Lung (tissue), 12 donors: ENCODE data around the gene SUGP1. TPM values are rescaled to one million over a fixed set of nuclear protein-coding genes. Genes with fewer than 3 reads are reported as not detected.

Experiments
- ATAC-seq: fragments of 200-7000 bp; cut with Tn5 transposase; one replicate; pipeline ENCODE4 v1.9.1; 2020; ENCODE audit warnings: moderate number of reproducible peaks; ENCODE audit not compliant: insufficient read depth, low FRiP score
- DNase-seq, 3 donors: peaks; one replicate each; pipeline ENCODE4 v3.0.0-alpha.2; 2013 to 2017
- H3K27ac ChIP-seq, 2 donors: one replicate each; pipeline ENCODE4 v1.5.1; 2013; ENCODE audit warnings: mild to moderate bottlenecking in 2 of 2, moderate library complexity in 2 of 2, control low read depth in 1 of 2, inconsistent platforms in 1 of 2, low read depth in 1 of 2, low read length in 1 of 2
- H3K27me3 ChIP-seq, 3 donors: one replicate each; pipeline ENCODE4 v1.5.1; 2013; ENCODE audit warnings: low read length in 2 of 3; ENCODE audit not compliant: control insufficient read depth in 3 of 3, insufficient read depth in 3 of 3
- H3K36me3 ChIP-seq, 4 donors: one replicate each; pipeline ENCODE4 v1.5.1; 2013; ENCODE audit warnings: low read length in 4 of 4, mild to moderate bottlenecking in 1 of 4, moderate library complexity in 1 of 4; ENCODE audit not compliant: control insufficient read depth in 4 of 4, insufficient read depth in 4 of 4
- H3K4me1 ChIP-seq, 5 donors: one replicate each; pipeline ENCODE4 v1.5.1; 2013; ENCODE audit warnings: low read length in 5 of 5, mild to moderate bottlenecking in 2 of 5, moderate library complexity in 1 of 5; ENCODE audit not compliant: control insufficient read depth in 5 of 5, insufficient read depth in 5 of 5
- H3K4me3 ChIP-seq: one replicate; pipeline ENCODE4 v1.5.1; 2013; ENCODE audit warnings: mild to moderate bottlenecking, control low read depth, moderate library complexity
- H3K9ac ChIP-seq, 2 donors: one replicate each; pipeline ENCODE4 v1.5.1; 2013; ENCODE audit warnings: low read length in 2 of 2, control low read depth in 1 of 2; ENCODE audit not compliant: insufficient read depth in 1 of 2
- H3K9me3 ChIP-seq, 4 donors: one replicate each; pipeline ENCODE4 v1.5.1; 2013; ENCODE audit warnings: low read length in 3 of 4, mild to moderate bottlenecking in 1 of 4, moderate library complexity in 1 of 4; ENCODE audit not compliant: control insufficient read depth in 4 of 4, insufficient read depth in 3 of 4
- CTCF ChIP-seq: IDR thresholded peaks from 2 replicates; pipeline ENCODE4 v1.5.1; 2012; ENCODE audit warnings: mild to moderate bottlenecking; ENCODE audit errors: control extremely low read depth, extremely low read depth
- WGBS, 2 donors: extraction: QIAGEN DNeasy Blood & Tissue Kit; methylation state at CpG; one replicate each; pipeline ENCODE4 v1.1.7; 2013; 5-methylcytosine and 5-hydroxymethylcytosine counted together
- polyA plus RNA-seq, 2 donors: library from polyadenylated mRNA; stranded (reverse); fragments of 200-250 nt; gene quantifications; one replicate each; pipeline ENCODE4 v1.2.1, GENCODE V29; 2013
- total RNA-seq, 2 donors: library from RNA; depleted of rRNA in 1 of 2; stranded (reverse); fragments of >200 nt in 1 of 2; gene quantifications; one replicate each; pipeline ENCODE4 v1.2.1, GENCODE V29; 2014 to 2021
- donor health status: control.
- donor health status: control.
- donor health status: Bipolar disorder and iron deficiency.
- donor health status: healthy.
- donor health status: DM: yes; HTN: yes; CAD: no.

SUGP1 gene
- total and polyA plus RNA-seq, 4 donors = 22.3 to 42.8 (median 28.7) TPM

GRCh38 chr19:19356901-19357566 is 36.7 kb upstream of the SUGP1 start:
- Histone ChIP-seq H3K4me1 (peaks cover 0 to 5% (median 0%) of the 10 kb centered on the region in 5 donors), H3K9me3 (no peaks in the 10 kb centered on the region), H3K27ac (no peak overlapping the region), H3K4me3 (no peak overlapping the region), H3K9ac (no peak overlapping the region), H3K27me3 (no peaks in the 10 kb centered on the region), H3K36me3 (peaks cover 11 to 55% (median 16%) of the 10 kb centered on the region in 4 donors)
- 95 to 96% methylated on average over 12 to 13 of the region's 13 CpGs for WGBS, 2 donors
- DNase-seq (no peak), ATAC-seq (no peak)
- no peak for TF ChIP-seq CTCF

DNA sequence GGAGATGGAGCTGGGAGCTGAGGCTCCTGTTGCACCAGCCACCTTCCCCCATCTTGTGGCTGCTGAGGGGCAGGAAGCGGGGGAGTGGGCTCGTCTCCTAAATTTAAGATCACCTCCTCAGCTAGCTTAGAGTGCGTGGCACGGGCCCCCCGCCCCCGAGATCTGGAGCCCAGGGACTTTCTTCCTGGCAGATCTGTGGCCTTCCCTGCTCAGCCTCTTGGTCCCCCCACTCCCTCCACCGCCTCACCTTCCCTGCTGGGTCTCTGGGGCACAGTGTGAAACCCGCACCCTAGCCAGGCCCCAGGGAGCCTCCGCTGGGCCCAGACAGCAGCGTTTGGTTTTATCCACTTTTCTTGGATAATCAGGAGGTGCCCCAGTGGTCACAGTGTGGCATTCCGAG is 36.2 kb upstream of the SUGP1 start:
- Histone ChIP-seq H3K36me3 (peaks cover 11 to 55% (median 16%) of the 10 kb centered on the region in 4 donors), H3K4me1 (peaks cover 0 to 5% (median 0%) of the 10 kb centered on the region in 5 donors), H3K9me3 (no peaks in the 10 kb centered on the region), H3K4me3 (no peak overlapping the region), H3K27me3 (no peaks in the 10 kb centered on the region), H3K27ac (no peak overlapping the region), H3K9ac (no peak overlapping the region)
- no peak for ATAC-seq
- TF ChIP-seq CTCF = no peak
- no peak for DNase-seq
- 92 to 95% methylated on average over 11 of the region's 11 CpGs for WGBS, 2 donors

DNA sequence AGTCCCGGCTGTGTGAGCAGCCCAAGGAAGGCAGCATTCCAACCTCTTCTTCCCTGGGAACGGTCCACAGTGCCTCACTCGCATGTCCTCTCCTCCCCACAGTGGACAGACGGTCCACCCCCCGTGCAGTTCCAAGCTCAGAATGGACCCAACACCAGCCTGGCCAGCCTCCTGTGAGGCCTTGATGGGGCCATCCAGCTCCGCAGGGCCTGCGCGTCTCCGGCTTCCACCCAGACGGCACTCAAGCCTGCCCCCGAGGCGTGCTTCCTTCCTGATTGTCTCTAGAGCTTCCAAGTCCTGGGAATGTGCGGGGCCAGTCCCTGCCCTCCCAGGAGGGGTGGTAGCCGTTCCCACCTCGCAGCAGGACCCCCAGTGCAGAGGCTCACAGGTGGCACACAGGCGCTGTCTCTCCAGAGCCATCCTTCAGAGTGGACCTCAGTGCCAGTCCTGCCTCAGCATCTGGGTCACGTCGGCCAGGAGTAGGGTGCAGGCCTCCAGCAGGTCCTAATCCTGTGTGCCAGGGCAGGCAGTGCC is 35.4 kb upstream of the SUGP1 start:
- TF ChIP-seq CTCF = no peak
- DNase-seq (no peak), ATAC-seq (no peak)
- H3K27ac ChIP-seq = no peak overlapping the region
- H3K4me3 ChIP-seq = no peak overlapping the region
- WGBS, 2 donors = 93 to 95% methylated on average over 18 of the region's 18 CpGs
- H3K9me3 ChIP-seq = no peaks in the 10 kb centered on the region
- H3K4me1 ChIP-seq = peaks cover 0 to 2% (median 0%) of the 10 kb centered on the region in 5 donors
- peaks cover 11 to 59% (median 16%) of the 10 kb centered on the region in 4 donors for H3K36me3 ChIP-seq
- no peak overlapping the region for H3K9ac ChIP-seq
- no peaks in the 10 kb centered on the region for H3K27me3 ChIP-seq

DNA sequence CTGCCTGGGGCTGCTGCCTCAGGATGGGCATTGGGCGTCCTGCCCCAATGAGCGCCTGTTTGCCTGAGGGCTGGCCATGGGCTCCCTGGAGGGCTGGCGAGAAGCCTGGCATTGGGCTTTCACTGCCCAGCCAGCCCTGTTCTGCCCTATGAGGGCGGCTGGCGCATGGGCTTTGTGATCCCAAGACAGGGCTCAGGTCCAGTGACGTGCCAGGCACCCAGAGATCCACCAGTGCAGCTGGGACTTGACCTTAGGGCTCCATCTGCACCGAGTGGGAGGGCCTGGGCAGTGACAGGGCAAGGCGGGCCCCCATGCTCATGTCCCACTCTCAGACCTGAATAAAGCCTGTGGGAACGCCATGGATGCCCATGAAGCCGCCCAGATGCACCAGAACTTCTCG is 34.6 kb upstream of the SUGP1 start:
- H3K4me3 ChIP-seq = no peak overlapping the region
- no peak overlapping the region for H3K27ac ChIP-seq
- H3K9me3 ChIP-seq = no peaks in the 10 kb centered on the region
- H3K27me3 ChIP-seq = no peaks in the 10 kb centered on the region
- peaks cover 0 to 2% (median 0%) of the 10 kb centered on the region in 5 donors for H3K4me1 ChIP-seq
- WGBS, 2 donors = 93 to 96% methylated on average over 11 of the region's 11 CpGs
- ATAC-seq = no peak
- no peak for TF ChIP-seq CTCF
- peaks cover 11 to 59% (median 16%) of the 10 kb centered on the region in 4 donors for H3K36me3 ChIP-seq
- H3K9ac ChIP-seq = no peak overlapping the region
- no peak for DNase-seq
